ENCODE data around the gene CAST. TPM values are rescaled to one million over a fixed set of nuclear protein-coding genes. Genes with fewer than 3 reads are reported as not detected.
A peak's percentile ranks its signal among the peaks of the same experiment; 100 is the strongest.

The CAST gene
- total and polyA plus RNA-seq, 2 donors (not counting 3 experiments of a cell fraction or from before 2014, with no cell fraction given), result 33.7 to 194 TPM

- H2AFZ ChIP-seq (ENCODE audit: low read depth, low read length), result no peak overlapping the region
- ChIA-PET CTCF (interaction anchor here (1.3 to 2.9 kb wide), 4 partner anchors 25 to 166 kb away, joined by 3 to 11 read pairs (median 4); no protein-coding TSS in a partner anchor), POLR2A (interaction anchor here (1.6 kb wide), 1 partner anchor 9 kb away, joined by 3 read pairs; no protein-coding TSS in a partner anchor)
- no peaks in the 10 kb centered on the region for H3K27me3 ChIP-seq (ENCODE audit: control insufficient read depth in 2 of 2, insufficient read depth in 2 of 2, low read length in 2 of 2)
- H3K9me3 ChIP-seq (replicated peaks; ENCODE audit: control insufficient read depth, insufficient read depth, low read length), result no peaks in the 10 kb centered on the region
- H3K79me2 ChIP-seq (ENCODE audit: control insufficient read depth, insufficient read depth, low read length), result no peaks in the 10 kb centered on the region
- dilution Hi-C loops (cut with MboI; ENCODE audit: extremely low pct_ligation_motif_present, low sequenced_read_pairs) (no loop called here), intact Hi-C loops (cut with micrococcal nuclease) (no loop called here)
- no peak overlapping the region for H3K4me3 ChIP-seq (replicated peaks in 1 of 3; ENCODE audit: insufficient read depth in 1 of 3, low read depth in 1 of 3, low read length in 3 of 3)
- no peak overlapping the region for H3K4me2 ChIP-seq (ENCODE audit: insufficient read depth, low read length)
- BruUV-seq (replicated peaks), result no TSS peak
- peak overlapping the region; percentile 63 for H3K27ac ChIP-seq (ENCODE audit: insufficient read depth, low read depth, low read length)
- DNase-seq (ENCODE audit: low read depth, low spot score), result peak; percentile 67
- no peaks in the 10 kb centered on the region for H3K9me1 ChIP-seq (replicated peaks; ENCODE audit: control insufficient read depth, extremely low read depth, insufficient read depth, low read length)
- peaks cover 19% of the 10 kb centered on the region for H3K4me1 ChIP-seq (ENCODE audit: control insufficient read depth, extremely low read depth, insufficient read depth, low read length)
- no peak overlapping the region for H3K9ac ChIP-seq (replicated peaks; ENCODE audit: extremely low read depth, insufficient read depth, low read length)
- no peaks in the 10 kb centered on the region for H4K20me1 ChIP-seq (replicated peaks; ENCODE audit: control insufficient read depth, extremely low read depth, insufficient read depth, low read length)
- FAIRE-seq, result peak; percentile 82
- peak; percentile 17 for TF ChIP-seq POLR2A (IDR thresholded peaks at IDR 0.05; ENCODE audit: low read depth, low read length)
- TF ChIP-seq JUN (IDR thresholded peaks at IDR 0.05; ENCODE audit: borderline replicate concordance, insufficient read depth, insufficient read length, low read depth), result no peak
- no peak for TF ChIP-seq GATA2 (IDR thresholded peaks at IDR 0.05; ENCODE audit: insufficient read depth, insufficient read length, low read depth, low read length)
- H3K36me3 ChIP-seq (ENCODE audit: control insufficient read depth in 2 of 2, extremely low read depth in 1 of 2, insufficient read depth in 2 of 2, low read length in 2 of 2), result peaks cover 12 to 13% of the 10 kb centered on the region in 2 experiments
These were observed 118.5 kb downstream of the CAST start for GRCh38 chr5:96780626-96781025.

- Histone ChIP-seq H3K27me3 (ENCODE audit: control insufficient read depth in 2 of 2, insufficient read depth in 2 of 2, low read length in 2 of 2) (no peaks in the 10 kb centered on the region), H3K4me1 (ENCODE audit: control insufficient read depth, extremely low read depth, insufficient read depth, low read length) (peaks cover 19% of the 10 kb centered on the region), H3K9me1 (replicated peaks; ENCODE audit: control insufficient read depth, extremely low read depth, insufficient read depth, low read length) (no peaks in the 10 kb centered on the region), H3K79me2 (ENCODE audit: control insufficient read depth, insufficient read depth, low read length) (no peaks in the 10 kb centered on the region), H3K9ac (replicated peaks; ENCODE audit: extremely low read depth, insufficient read depth, low read length) (no peak overlapping the region), H2AFZ (ENCODE audit: low read depth, low read length) (no peak overlapping the region), H3K36me3 (ENCODE audit: control insufficient read depth in 2 of 2, extremely low read depth in 1 of 2, insufficient read depth in 2 of 2, low read length in 2 of 2) (peaks cover 6 to 11% of the 10 kb centered on the region in 2 experiments), H4K20me1 (replicated peaks; ENCODE audit: control insufficient read depth, extremely low read depth, insufficient read depth, low read length) (no peaks in the 10 kb centered on the region), H3K27ac (ENCODE audit: insufficient read depth, low read depth, low read length) (peak overlapping the region; percentile 63), H3K4me2 (ENCODE audit: insufficient read depth, low read length) (no peak overlapping the region), H3K4me3 (replicated peaks in 1 of 3; ENCODE audit: insufficient read depth in 1 of 3, low read depth in 1 of 3, low read length in 3 of 3) (no peak overlapping the region), H3K9me3 (replicated peaks; ENCODE audit: control insufficient read depth, insufficient read depth, low read length) (no peaks in the 10 kb centered on the region)
- FAIRE-seq (no peak), DNase-seq (ENCODE audit: low read depth, low spot score) (peak; percentile 53)
- intact Hi-C loops (cut with micrococcal nuclease), result no loop called here
- no TSS peak for BruUV-seq (replicated peaks)
- POLR2A ChIA-PET, result no interaction called here
- CTCF ChIA-PET, result interaction anchor here (1.3 to 2.9 kb wide), 4 partner anchors 24 to 384 kb away, joined by 3 to 11 read pairs (median 4); no protein-coding TSS in a partner anchor
- TF ChIP-seq MYC (IDR thresholded peaks at IDR 0.05; ENCODE audit: low read depth, low read length) (no peak), JUN (IDR thresholded peaks at IDR 0.05; ENCODE audit: borderline replicate concordance, insufficient read depth, insufficient read length, low read depth) (peak; percentile 18), GATA2 (IDR thresholded peaks at IDR 0.05; ENCODE audit: insufficient read depth, insufficient read length, low read depth, low read length) (peak; percentile 7), POLR2A (IDR thresholded peaks at IDR 0.05; ENCODE audit: low read depth, low read length) (no peak), EZH2 (IDR thresholded peaks at IDR 0.05; ENCODE audit: borderline replicate concordance, low read depth, low read length, severe bottlenecking) (no peak), FOS (IDR thresholded peaks at IDR 0.05; ENCODE audit: borderline replicate concordance, insufficient read depth, low read length) (peak; percentile 37), POLR2AphosphoS5 (IDR thresholded peaks at IDR 0.05; ENCODE audit: insufficient read depth, low read depth, low read length) (peak; percentile 17), MAX (IDR thresholded peaks at IDR 0.05; ENCODE audit: insufficient read depth, insufficient read length) (no peak), CTCF (IDR thresholded peaks at IDR 0.05; ENCODE audit: extremely low read depth in 1 of 2, insufficient read depth in 1 of 2, low read depth in 1 of 2, low read length in 2 of 2) (no peak)
- dilution Hi-C loops (cut with MboI; ENCODE audit: extremely low pct_ligation_motif_present, low sequenced_read_pairs), result no loop called here
These were observed 119.1 kb downstream of the CAST start for GRCh38 chr5:96781031-96781971.

Data from endothelial cell of umbilical vein (primary cell).